Ecto neural progenitor cell (in vitro differentiated cells): ENCODE results near the gene EMC7.

Experiments
- DNase-seq: peaks from one replicate; pipeline ENCODE4 v3.0.0-alpha.2; 2018; ENCODE audit warnings: low spot score

Gene EMC7

DNA sequence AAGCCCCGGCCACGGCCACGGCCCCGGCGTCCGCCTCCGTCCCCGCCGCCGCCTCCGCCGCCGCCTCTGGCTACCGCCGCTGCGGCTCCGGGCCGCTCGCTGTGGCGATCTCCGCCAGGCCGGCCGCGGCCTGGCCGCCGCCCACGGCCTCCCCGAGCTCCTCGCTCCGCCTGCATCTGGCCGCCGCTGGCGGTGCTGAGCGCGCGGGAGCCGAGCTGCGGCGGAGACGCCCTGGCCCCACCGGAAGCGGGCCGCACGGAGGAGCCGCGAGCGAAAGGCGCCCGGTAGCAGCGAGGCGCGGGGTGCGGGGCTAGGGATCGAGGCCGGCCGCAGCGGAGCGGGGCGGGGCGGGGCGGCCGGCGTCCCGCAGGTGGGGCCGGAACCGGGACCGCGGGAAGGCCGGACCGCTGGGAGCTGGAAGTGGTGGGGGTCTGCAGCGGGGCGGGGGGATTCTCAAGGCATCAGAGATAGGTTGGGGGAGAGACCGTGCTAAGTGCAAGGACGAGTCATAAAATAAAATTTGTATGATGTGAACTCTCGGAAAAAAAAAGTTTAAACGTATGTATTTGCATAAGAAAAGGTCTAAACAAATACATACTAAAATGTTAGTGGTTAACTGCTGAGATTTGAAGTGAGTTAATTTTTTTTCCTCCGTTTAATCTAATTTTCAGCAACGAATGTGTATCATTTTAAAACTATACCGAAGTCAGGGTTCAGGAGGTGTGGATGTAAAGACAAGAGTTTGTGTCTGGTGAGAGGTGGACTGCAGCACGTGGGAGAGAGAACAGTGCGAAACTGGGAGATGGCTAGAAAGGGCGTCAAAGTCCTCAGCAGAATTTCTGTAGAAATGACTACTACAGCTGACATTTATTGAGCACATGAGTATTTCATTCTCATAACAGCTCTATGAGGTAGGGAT lies 62.5 kb downstream of the EMC7 start, which contains the start of gene AVEN:
Gene AVEN, minus strand, starts transcription at position 334 of the 919 bp plus-strand sequence. Its CDS starts 158 bp downstream, at position 176.
- peak; percentile 77 for DNase-seq

DNA sequence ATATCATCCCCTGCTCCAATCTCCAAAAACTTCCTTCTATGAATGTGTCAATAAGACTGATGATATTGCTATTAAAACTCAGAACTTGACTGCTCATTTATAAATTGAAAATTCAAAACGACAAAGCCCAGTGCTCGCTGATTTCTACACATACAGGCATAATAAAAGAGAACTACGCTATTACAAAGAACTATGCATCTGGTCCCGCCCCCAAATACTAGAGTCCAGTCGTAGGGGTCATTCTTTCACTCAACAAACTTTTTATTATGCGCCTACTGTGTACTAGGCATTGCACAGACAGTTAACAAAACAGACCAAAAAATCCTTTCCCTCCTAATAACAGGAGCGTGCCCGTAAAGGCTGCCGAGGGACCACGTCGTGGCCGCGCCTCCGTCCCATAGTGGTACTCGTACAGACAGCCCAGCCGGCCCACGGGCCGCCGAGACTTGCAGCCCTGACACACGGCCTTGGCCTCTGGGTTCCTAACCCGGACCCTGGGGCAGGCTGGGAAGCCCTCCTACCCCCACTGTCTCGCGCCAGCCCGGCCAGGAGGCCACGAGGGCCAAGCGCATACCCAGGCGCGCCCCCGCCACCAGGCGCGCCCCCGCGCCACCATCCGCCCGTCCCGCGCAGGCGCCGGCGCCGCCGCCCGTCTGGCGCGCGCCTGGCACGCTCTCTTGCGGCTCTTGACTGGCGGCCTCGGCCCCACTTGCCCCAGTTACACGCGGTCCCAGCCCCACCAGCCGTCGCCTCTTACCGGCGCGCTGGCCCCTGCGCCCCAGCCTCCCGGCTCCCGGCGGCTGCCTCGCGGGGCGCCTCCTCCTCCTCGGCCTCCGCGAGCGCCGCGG lies 63.4 kb downstream of the EMC7 start:
- DNase-seq, result peak; percentile 87
